ENCODE results near the gene FURIN.
"Not testable (repeated sequence)": the region's sequence is repeated elsewhere in the genome, so short reads cannot be mapped to it uniquely, and the experiment has no call there.

FURIN gene

GRCh38 chr15:90845201-90845949, 23.0 kb upstream of the FURIN start:
- DNase-seq = peak; percentile 90

DNA sequence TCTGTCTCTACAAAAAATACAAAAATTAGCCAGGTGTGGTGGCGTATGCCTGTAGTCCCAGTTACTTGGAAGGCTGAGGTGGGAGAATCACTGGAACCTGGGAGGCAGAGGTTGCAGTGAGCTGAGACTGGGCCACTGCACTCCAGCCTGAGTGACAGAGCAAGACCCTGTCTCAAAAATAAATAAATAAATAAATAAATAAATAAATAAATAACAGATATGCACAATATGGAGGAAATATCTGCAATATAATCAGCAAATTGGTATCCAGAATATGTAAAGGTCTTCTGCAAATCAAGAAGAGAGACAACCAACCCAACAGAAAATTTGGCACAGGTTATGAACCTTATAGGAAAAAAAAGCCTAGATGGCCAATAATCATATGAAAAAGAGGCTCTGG, 19.0 kb upstream of the FURIN start:
- not testable (repeated sequence) for DNase-seq

GRCh38 chr15:90851114-90851513, 17.3 kb upstream of the FURIN start:
- DNase-seq = no peak

DNA sequence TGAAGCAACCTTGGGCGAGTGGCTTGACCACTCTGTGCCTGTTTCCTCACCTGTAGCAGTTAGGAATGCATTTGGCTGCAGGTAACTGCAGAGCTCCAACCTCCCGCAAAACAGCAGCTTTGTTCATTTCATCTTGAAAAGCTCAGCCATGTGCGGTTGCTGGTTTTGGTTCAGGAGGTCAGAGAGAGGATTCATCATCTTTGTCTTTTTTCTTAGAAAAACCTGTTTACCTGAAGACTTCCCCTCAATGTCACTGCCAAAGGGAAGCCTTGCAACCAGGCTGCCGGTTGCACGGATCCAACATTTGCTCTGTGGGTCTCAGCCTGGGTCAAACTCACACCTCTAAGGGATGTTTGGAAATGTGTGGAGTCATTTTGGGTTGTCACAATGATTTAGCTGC, 16.4 kb upstream of the FURIN start:
- no peak for DNase-seq

- DNase-seq = no peak
These were observed 13.2 kb upstream of the FURIN start for GRCh38 chr15:90855139-90855538.

DNA sequence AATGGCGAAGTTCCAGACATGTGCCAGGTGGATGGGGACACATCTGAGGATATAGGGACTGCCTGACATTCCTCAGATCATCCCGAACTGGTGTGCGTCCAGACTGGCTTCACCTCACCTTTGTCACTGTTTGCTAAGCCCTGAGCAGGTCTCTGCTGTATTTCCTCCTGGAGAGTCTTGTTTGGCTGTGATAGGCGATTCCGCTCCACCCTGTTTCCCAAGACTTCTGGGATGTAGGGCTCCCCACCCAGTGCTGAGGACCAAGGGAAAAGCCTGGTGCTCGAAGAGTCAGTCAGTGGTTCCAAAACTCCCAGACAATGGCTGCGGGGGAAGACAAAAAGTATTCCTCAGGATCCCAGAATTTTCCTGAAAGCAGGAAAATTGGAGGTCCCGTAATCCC, 11.1 kb upstream of the FURIN start:
- no peak for DNase-seq

DNA sequence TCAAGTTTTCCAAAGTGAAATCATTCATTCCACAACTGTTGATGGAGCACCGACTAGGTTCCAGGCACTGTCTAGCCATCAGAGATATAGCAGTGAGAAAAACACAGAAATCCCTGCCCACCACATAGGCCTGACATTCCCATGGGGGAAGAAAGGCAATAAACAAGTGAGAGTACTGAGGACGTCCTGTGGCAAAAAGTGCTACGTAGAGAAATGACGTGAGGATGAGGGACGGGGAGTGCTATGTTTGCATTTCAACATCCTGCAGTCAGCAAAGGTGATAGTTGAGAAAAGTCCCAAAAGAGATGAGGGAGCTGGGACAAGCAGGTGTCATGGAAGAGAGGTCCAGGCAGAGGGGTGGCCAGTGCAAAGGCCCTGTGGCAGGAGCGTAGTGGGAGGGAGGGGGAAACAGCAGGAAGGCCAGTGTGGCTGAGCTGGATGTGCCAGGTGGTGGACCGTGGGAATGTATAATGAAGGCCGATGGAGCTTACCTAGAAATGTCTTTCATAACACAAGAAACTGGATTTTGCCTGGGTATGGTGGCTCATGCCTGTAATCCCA, 10.4 kb upstream of the FURIN start:
- DNase-seq = no peak

DNA sequence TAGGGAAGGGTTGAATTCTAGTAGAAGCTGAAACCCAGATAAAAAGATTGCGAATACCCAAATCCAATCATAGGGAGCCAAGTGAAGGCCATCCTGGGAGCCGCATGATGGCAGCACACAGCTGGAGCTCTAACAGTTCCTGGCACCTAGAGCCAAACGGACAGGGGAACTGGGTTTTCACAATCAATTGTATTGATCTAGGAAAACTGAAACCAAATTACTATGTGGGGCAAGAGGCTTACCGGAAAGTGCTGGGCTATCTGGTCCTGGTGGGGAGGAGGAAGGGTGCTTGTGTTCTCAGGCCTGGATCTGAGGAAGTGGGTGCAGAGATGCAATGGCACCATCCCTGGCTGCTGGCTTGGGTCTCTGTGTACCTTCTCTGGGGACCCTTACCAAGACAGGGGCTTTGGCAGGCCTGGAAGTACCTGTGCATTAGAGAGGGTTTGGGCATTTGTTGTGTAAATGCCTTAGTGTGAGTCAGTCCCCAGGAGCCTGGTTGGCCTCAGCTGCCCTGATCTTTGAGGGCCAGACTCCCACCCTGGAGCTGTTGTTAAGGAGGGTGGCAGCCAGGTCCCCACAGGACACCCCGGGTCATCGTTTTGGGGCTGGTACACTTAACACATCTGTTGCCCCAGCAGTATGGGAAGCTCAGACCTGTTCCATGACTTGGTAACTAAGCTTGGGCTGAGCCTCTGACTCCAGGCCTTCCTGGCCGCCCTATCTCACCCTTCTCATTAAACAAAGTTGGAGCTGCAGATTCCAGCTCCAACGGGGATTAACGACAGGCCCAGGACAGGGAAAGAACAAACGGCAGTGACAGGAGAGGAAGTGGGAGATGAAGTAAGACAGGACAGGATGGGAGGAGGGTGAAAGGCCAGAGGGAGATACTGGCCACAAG, 8.9 kb upstream of the FURIN start:
- no peak for DNase-seq

DNA sequence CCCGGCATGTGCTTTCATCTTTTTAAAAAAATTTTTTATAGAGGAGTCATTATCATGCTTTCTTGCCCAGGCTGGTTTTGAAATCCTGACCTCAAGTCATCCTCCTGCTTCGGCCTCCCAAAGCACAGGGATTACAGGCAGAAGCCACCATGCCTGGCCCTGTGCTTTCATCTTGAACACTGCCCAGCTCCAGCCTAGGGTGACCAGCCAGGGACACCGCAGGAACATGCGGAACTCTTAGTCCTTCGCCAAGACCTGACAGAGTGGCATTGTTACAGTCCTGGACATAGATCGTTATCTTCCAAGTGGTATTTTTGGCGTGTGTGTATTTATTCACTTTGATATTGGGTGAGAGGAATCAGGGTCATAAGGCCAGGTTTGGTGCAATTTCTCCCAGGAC, 7.9 kb upstream of the FURIN start:
- no peak for DNase-seq

- DNase-seq = no peak
These were observed 7.3 kb upstream of the FURIN start for GRCh38 chr15:90860942-90861675.

GRCh38 chr15:90862487-90862886, 5.9 kb upstream of the FURIN start:
- DNase-seq = no peak

DNA sequence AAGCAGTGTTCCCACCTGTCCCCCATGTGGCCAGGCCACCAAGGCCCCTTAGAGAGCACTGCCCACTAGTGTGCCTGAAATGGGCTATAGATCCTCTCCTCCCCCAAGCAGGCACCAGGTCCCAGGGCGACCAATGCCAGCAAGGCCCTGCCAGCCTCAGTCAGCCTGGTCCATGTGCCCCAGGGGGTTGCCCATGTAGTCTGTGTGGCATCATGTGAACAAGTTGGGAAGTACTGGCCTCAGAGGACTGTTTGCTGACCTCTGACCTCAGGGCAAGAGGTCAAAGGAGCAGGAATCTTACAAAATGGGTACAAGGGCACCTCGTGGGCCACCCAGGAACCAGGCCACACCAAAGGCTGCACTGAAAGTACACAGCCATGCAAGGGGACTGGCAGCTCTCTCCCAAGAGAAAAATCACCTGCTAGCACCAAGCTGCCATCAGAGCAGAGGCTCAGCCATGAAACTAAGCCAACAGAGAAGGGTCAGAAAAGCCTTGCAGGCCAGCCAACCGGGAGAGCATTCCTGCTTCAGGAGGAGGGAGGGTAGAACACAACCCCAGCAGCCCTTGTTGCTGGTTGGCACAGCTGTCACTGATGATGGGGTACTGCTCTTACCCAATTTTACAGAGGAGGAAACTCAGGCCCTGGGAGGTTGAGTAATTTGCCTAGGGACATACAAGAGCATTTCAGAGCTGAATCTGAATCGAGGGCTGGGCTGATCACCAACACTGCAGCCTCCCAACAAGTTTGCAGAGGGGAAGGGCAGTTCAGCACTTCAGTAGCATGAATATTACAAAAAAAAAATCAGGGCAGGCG, 5.2 kb upstream of the FURIN start:
- DNase-seq = peak; percentile 87

GRCh38 chr15:90863987-90864386, 4.4 kb upstream of the FURIN start:
- DNase-seq = no peak

DNA sequence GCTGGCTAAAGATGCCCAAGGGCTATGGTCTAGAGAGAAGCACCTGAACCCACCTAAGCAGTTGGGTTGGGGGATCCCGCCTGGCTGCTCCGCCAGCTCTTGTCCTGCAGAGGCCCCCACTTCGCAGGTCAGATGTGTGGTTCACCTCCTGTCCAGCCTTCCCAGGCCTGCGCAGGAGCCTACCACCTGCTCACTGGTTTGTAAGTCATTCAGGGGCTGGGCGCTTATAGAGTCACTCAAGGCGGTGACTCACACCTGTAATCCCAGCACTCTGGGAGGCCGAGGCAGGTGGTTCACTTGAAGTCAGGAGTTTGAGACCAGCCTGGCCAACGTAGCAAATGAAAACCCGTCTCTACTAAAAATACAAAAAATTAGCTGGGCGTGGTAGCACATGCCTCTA, 3.9 kb upstream of the FURIN start:
- no peak for DNase-seq

GRCh38 chr15:90865702-90866101, 2.7 kb upstream of the FURIN start:
- DNase-seq = no peak

DNA sequence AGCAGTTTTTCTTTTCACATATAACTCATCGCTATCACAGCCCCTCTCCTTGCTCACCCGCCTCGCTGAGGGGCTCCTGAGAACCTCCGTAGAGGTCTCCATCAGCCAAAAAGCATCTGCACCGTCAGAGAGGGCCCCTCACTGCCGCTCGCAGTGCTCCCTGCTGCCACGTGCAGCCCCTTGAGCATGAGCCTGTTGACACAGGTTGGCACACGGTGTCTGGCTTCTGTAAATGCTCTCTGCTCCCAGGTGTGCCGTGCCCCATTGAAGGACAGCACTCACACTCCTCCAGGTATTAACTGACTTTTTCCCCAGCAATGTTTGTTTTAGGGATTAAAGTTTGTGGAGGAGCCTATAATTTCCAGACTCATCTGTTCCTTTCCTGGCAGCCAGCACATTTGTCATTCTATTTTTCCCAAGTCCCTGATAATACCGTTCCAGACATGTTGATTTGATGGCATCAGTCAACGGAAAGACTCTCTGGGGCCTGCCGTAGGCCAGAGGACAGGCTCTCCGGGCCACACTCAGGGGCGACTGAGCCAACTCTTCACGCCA, 2.1 kb upstream of the FURIN start:
- DNase-seq = no peak

DNA sequence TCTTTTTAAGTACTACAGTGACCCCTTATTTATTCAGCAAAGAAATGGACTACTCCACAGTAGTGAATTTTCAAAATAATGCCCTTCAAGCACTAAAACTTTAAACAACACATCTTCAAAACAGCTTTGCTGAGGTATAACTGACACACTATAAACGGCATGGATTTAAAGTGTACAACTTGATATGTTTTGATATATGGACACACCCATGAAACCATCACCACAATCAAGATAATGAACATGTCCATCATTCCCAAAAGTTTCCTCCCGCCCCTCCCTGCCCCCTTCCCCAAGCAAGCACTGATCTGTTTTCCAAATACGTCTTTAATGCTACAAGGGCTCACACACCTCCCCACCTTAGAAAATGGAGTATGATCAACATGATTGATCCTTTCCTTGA, 1.6 kb upstream of the FURIN start:
- no peak for DNase-seq

GRCh38 chr15:90869140-90869541, 753 bp downstream of the FURIN start:
- DNase-seq = no peak

DNA sequence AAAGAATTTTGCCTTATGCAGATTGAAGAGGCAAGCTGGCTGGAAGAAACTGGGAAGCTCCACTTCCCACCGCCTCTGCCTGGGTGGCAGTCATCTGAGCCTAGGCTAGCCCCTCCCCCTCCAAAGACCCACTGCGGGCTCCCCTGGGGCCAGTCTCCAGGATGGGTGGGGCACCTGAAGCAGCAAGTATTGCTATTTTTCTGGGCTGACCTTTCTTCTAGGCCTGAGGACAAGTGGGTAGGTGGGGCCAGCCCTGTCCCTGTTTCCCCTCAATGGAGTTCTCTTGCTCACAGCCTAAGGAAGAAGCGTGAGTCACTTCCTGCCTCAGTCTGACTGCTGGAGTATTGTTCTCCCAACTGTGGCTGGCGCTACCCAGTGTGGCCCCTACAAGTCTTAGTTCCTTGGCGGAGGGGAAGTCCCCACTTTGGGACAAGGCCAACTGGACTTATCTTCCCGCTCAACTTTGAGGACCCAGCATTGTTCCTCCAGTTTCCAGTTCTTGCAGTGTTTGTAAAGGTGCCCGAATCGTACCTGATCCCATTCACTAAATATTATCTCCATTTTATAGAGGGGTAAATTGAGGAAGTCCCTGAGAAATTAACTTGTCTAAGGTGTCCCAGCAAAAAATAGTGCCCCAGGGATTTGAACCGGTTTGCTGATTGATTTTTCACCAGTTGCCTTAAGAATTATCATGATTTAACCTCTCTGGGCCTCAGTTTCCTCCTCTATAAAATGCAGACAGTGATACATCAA, 1.4 kb downstream of the FURIN start:
- DNase-seq = peak; percentile 79

GRCh38 chr15:90870354-90871138, 2.2 kb downstream of the FURIN start:
- no peak for DNase-seq
